Vagina (tissue), 2 donors: Measurements from ENCODE around the gene NFYC. TPM values are rescaled to one million over a fixed set of nuclear protein-coding genes. Genes with fewer than 3 reads are reported as not detected.

ENCODE experiments used
- DNase-seq, 2 donors: peaks; one replicate each; pipeline ENCODE4 v3.0.0-alpha.2; 2017; ENCODE audit errors: extremely low spot score in 2 of 2
- H3K27ac ChIP-seq: fragments of 200-600 bp; sonication (generic); one replicate; pipeline ENCODE4 v1.5.1; 2019
- H3K27me3 ChIP-seq: fragments of 200-600 bp; sonication (generic); one replicate; pipeline ENCODE4 v1.5.1; 2019
- H3K36me3 ChIP-seq, 2 donors: fragments of 200-600 bp; sonication (generic); one replicate each; pipeline ENCODE4 v1.5.1; 2017 to 2019
- H3K4me1 ChIP-seq: fragments of 200-600 bp; sonication (generic); one replicate; pipeline ENCODE4 v1.5.1; 2019
- H3K4me3 ChIP-seq, 2 donors: fragments of 200-600 bp; sonication (generic); 1 replicate in 1 of 2; 2 replicates in 1 of 2; pipeline ENCODE4 v1.5.1; 2016 to 2019
- H3K9me3 ChIP-seq: fragments of 200-600 bp; sonication (generic); one replicate; pipeline ENCODE4 v1.5.1; 2019
- CTCF ChIP-seq, 3 experiments: fragments of 450-650 bp in 2 of 3; fragments of 200-600 bp in 1 of 3; sonication (generic) in 1 of 3; IDR thresholded peaks; one replicate each; pipeline ENCODE4 v1.5.1; 2017 to 2019; ENCODE audit warnings: antibody characterized with exemption in 3 of 3, mild to moderate bottlenecking in 2 of 3, moderate library complexity in 2 of 3
- POLR2A ChIP-seq, 2 donors: fragments of 450-650 bp; IDR thresholded peaks; one replicate each; pipeline ENCODE4 v1.6.1; 2017; ENCODE audit warnings: antibody characterized with exemption in 2 of 2, mild to moderate bottlenecking in 2 of 2, moderate library complexity in 2 of 2
- POLR2AphosphoS5 ChIP-seq, 2 donors: sonication (generic); formaldehyde crosslinking; IDR thresholded peaks; one replicate each; pipeline ENCODE4 v1.9.0; 2017; ENCODE audit warnings: antibody characterized with exemption in 2 of 2, mild to moderate bottlenecking in 2 of 2, low read depth in 1 of 2; ENCODE audit not compliant: insufficient read depth in 1 of 2
- intact Hi-C: fragments of 100-400 bp; cut with DNase I; formaldehyde crosslinking; loops from one replicate; pipeline ENCODE4 v1.15.1; 2023
- total RNA-seq: library from RNA; depleted of rRNA; stranded (reverse); fragments of >200 nt; gene quantifications from one replicate; pipeline ENCODE4 v1.2.3, GENCODE V29; 2016

Gene NFYC
- total RNA-seq, 1 donor from 2014 or later = 61.6 TPM

- peaks cover 0 to 71% of the 10 kb centered on the region in 2 donors for H3K36me3 ChIP-seq
- no peak overlapping the region for H3K4me3 ChIP-seq
- intact Hi-C loops = no loop called here
- TF ChIP-seq CTCF (IDR thresholded peaks at IDR 0.05) = no peak
- TF ChIP-seq POLR2AphosphoS5 (IDR thresholded peaks at IDR 0.05; ENCODE audit: insufficient read depth in 1 of 2, low read depth in 1 of 2) = no peak
- no peak for TF ChIP-seq POLR2A (IDR thresholded peaks at IDR 0.05)
- H3K9me3 ChIP-seq = no peaks in the 10 kb centered on the region
- DNase-seq = no peak
- H3K27me3 ChIP-seq = no peaks in the 10 kb centered on the region
- H3K27ac ChIP-seq = no peak overlapping the region
- no peaks in the 10 kb centered on the region for H3K4me1 ChIP-seq
These were observed 65.0 kb downstream of the NFYC start for GRCh38 chr1:40756523-40756922.

GRCh38 chr1:40757084-40757483 is 65.6 kb downstream of the NFYC start:
- H3K27me3 ChIP-seq = no peaks in the 10 kb centered on the region
- no peaks in the 10 kb centered on the region for H3K9me3 ChIP-seq
- intact Hi-C loops = no loop called here
- H3K4me1 ChIP-seq = no peaks in the 10 kb centered on the region
- H3K4me3 ChIP-seq = no peak overlapping the region
- DNase-seq = no peak
- no peak overlapping the region for H3K27ac ChIP-seq
- H3K36me3 ChIP-seq = peaks cover 0 to 73% of the 10 kb centered on the region in 2 donors
- no peak for TF ChIP-seq POLR2AphosphoS5 (IDR thresholded peaks at IDR 0.05; ENCODE audit: insufficient read depth in 1 of 2, low read depth in 1 of 2)

- no peak for DNase-seq
- no peaks in the 10 kb centered on the region for H3K4me1 ChIP-seq
- H3K27me3 ChIP-seq = no peaks in the 10 kb centered on the region
- intact Hi-C loops = no loop called here
- H3K36me3 ChIP-seq = peaks cover 0 to 80% of the 10 kb centered on the region in 2 donors
- H3K27ac ChIP-seq = no peak overlapping the region
- H3K9me3 ChIP-seq = no peaks in the 10 kb centered on the region
- TF ChIP-seq POLR2AphosphoS5 (IDR thresholded peaks at IDR 0.05; ENCODE audit: insufficient read depth in 1 of 2, low read depth in 1 of 2) = no peak
- TF ChIP-seq POLR2A (IDR thresholded peaks at IDR 0.05) = no peak
- TF ChIP-seq CTCF (IDR thresholded peaks at IDR 0.05) = no peak
- H3K4me3 ChIP-seq = no peak overlapping the region
These were observed 66.5 kb downstream of the NFYC start for GRCh38 chr1:40758004-40758403.

DNA sequence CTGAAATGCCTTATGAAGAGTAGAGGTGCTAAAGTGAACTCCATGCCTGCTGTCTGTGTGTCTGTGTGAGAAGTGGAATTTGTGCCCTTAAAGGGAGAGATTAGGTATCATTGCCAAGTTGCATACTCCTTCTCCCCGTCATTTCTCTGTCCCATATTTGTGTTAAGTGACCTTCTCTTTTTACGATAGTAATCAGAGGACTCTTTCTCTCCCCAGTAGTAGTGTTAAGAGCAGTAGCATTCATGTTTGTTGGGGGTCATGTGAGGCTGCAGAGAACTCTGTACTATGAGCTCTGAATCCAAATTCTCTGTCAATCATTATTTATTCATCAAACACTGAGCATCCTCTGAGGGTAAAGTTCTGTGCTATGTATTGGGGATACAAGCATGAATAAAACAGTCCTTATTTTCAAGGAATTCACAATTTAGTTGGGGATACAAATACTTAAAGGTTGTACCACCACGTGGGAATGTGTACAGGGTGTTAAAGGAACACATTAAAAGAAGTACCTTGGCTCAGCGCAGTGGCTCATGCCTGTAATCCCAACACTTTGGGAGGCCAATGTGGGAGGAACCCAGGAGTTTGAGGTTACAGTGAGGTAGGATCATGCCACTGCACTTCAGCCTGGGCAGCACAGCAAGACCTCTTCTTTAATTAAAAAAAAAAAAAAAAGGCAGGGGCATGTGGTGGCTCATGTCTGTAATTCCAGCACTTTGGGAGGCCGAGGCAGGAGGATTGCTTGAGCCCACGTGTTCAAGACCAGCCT is 67.3 kb downstream of the NFYC start:
- Histone ChIP-seq H3K9me3 (no peaks in the 10 kb centered on the region), H3K27me3 (no peaks in the 10 kb centered on the region), H3K4me3 (no peak overlapping the region), H3K4me1 (no peaks in the 10 kb centered on the region), H3K27ac (no peak overlapping the region), H3K36me3 (peaks cover 0 to 80% of the 10 kb centered on the region in 2 donors)
- DNase-seq = no peak
- intact Hi-C loops = no loop called here
- TF ChIP-seq CTCF (IDR thresholded peaks at IDR 0.05) = no peak
- TF ChIP-seq POLR2A (IDR thresholded peaks at IDR 0.05) = no peak
- TF ChIP-seq POLR2AphosphoS5 (IDR thresholded peaks at IDR 0.05; ENCODE audit: insufficient read depth in 1 of 2, low read depth in 1 of 2) = no peak

DNA sequence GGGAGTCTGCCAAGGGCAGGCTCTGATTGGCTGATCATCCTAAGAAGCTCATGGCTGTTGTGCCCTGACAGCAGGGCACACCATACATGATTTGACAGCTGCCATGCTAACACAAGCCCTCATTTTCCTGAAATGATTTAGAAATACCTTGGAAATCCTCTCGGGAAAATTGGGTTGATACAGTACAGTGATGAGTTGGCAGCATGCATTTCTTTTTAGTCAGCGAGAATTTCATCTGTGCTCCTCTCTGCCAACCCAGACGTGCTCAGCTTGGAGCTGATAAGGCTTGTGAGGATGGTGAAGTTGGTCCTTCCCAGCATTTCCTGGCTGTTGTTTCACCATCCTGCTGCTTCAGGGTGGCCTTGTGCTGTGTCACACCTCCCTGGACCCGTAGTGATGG is 69.5 kb downstream of the NFYC start:
- Histone ChIP-seq H3K4me3 (no peak overlapping the region), H3K4me1 (no peaks in the 10 kb centered on the region), H3K36me3 (peaks cover 0 to 75% of the 10 kb centered on the region in 2 donors), H3K9me3 (no peaks in the 10 kb centered on the region), H3K27ac (no peak overlapping the region), H3K27me3 (no peaks in the 10 kb centered on the region)
- no peak for TF ChIP-seq POLR2AphosphoS5 (IDR thresholded peaks at IDR 0.05; ENCODE audit: insufficient read depth in 1 of 2, low read depth in 1 of 2)
- no peak for TF ChIP-seq CTCF (IDR thresholded peaks at IDR 0.05)
- no peak for TF ChIP-seq POLR2A (IDR thresholded peaks at IDR 0.05)
- intact Hi-C loops = no loop called here
- DNase-seq = no peak
